A549 (cell line): Measurements from ENCODE around the gene MAP2K1. TPM values are rescaled to one million over a fixed set of nuclear protein-coding genes. Genes with fewer than 3 reads are reported as not detected.
A peak's percentile ranks its signal among the peaks of the same experiment; 100 is the strongest.

Source experiments
- ATAC-seq, 2 experiments: fragments of 200-7000 bp in 1 of 2; fragments of >200 bp in 1 of 2; cut with Nextera tagmentation in 1 of 2; cut with Tn5 transposase in 1 of 2; 3 replicates each; pipeline versions ENCODE4 v1.8.0 to v1.9.1; 2018 to 2020; ENCODE audit warnings: mild to moderate bottlenecking in 1 of 2, moderate library complexity in 1 of 2
- CTCF ChIA-PET: fragments of 300-600 bp; sonication (Branson Sonifier 250); formaldehyde crosslinking; extraction: SDS; loops from one replicate; lab custom pipeline; 2021; ENCODE audit warnings: antibody characterized with exemption, inconsistent platforms; lab: Yijun Ruan, JAX
- POLR2A ChIA-PET: fragments of 350-600 bp; formaldehyde crosslinking; extraction: SDS; loops from one replicate; lab custom pipeline; 2021; ENCODE audit warnings: antibody characterized with exemption, inconsistent platforms; lab: Yijun Ruan, JAX
- DNase-seq, 2 experiments: peaks; one replicate each; pipeline versions ENCODE4 v3.0.0 to v3.0.0-alpha.2; 2011 to 2016; ENCODE audit warnings: low read depth in 1 of 2, low spot score in 1 of 2
- FAIRE-seq: peaks from 2 replicates; lab custom pipeline; 2011; peaks lifted over from hg19 to GRCh38; lab: Jason Lieb, UNC
- H3K27ac ChIP-seq, 2 experiments: fragments of >200 bp; sonication (Bioruptor Twin); formaldehyde crosslinking; 3 replicates each; pipeline ENCODE4 v1.5.1; 2016 to 2017
- H3K4me1 ChIP-seq: fragments of >200 bp; sonication (Bioruptor Twin); formaldehyde crosslinking; 3 replicates; pipeline ENCODE4 v1.6.1; 2016
- H3K4me2 ChIP-seq: fragments of >200 bp; sonication (Bioruptor Twin); formaldehyde crosslinking; 3 replicates; pipeline ENCODE4 v1.6.1; 2016
- H3K4me3 ChIP-seq: fragments of >200 bp; sonication (Bioruptor Twin); formaldehyde crosslinking; 3 replicates; pipeline ENCODE4 v1.5.1; 2016
- H3K9me3 ChIP-seq: fragments of >200 bp; sonication (Bioruptor Twin); formaldehyde crosslinking; 3 replicates; pipeline ENCODE4 v1.6.1; 2016
- EHMT2 ChIP-seq: fragments of 200-600 bp; sonication (generic); IDR thresholded peaks from 2 replicates; pipeline ENCODE4 v1.6.1; 2016; ENCODE audit warnings: antibody characterized with exemption, low read depth, mild to moderate bottlenecking, moderate library complexity
- FOSB ChIP-seq: fragments of 250-450 bp; sonication (Bioruptor Pico); IDR thresholded peaks from 2 replicates; pipeline ENCODE4 v1.5.0; 2020; ENCODE audit warnings: mild to moderate bottlenecking, moderate library complexity
- FOSL2 ChIP-seq, 2 experiments: fragments of 450-650 bp in 1 of 2; fragments of >200 bp in 1 of 2; sonication (Bioruptor Twin) in 1 of 2; formaldehyde crosslinking; IDR thresholded peaks; 2 replicates each; pipeline versions ENCODE4 v1.5.0 to v1.6.1; 2016 to 2020; ENCODE audit warnings: mild to moderate bottlenecking in 1 of 2, moderate library complexity in 1 of 2
- HOXA7 ChIP-seq: fragments of 250-450 bp; sonication (Bioruptor Pico); IDR thresholded peaks from 2 replicates; pipeline ENCODE4 v1.5.0; 2020; ENCODE audit warnings: mild to moderate bottlenecking, moderate library complexity
- HOXB5 ChIP-seq: fragments of 250-450 bp; sonication (Bioruptor Pico); IDR thresholded peaks from 2 replicates; pipeline ENCODE4 v1.5.0; 2020; ENCODE audit warnings: mild to moderate bottlenecking, moderate library complexity
- JUN ChIP-seq, 2 experiments: fragments of >200 bp; sonication (Bioruptor Twin); formaldehyde crosslinking; IDR thresholded peaks; 2 replicates in 1 of 2; 3 replicates in 1 of 2; pipeline ENCODE4 v1.6.1; 2016 to 2017
- KDM5A ChIP-seq: fragments of 200-600 bp; sonication (generic); IDR thresholded peaks from 2 replicates; pipeline ENCODE4 v1.6.1; 2016; ENCODE audit warnings: antibody characterized with exemption, mild to moderate bottlenecking
- MAZ ChIP-seq: fragments of 150-350 bp; IDR thresholded peaks from 2 replicates; pipeline ENCODE4 v1.6.1; 2014; ENCODE audit warnings: antibody characterized with exemption, low read depth, low read length, borderline replicate concordance
- NFE2L2 ChIP-seq: fragments of 150-350 bp; conservative IDR thresholded peaks from 2 replicates; pipeline ENCODE4 v1.6.1; 2014; ENCODE audit warnings: low read length
- POLR2AphosphoS2 ChIP-seq: conservative IDR thresholded peaks from 2 replicates; pipeline ENCODE4 v1.6.1; 2012; ENCODE audit warnings: low read length, improper control_type of control experiment, inconsistent platforms
- RAD21 ChIP-seq, 2 experiments: fragments of >200 bp in 1 of 2; sonication (Bioruptor Twin) in 1 of 2; formaldehyde crosslinking in 1 of 2; IDR thresholded peaks in 1 of 2; conservative IDR thresholded peaks in 1 of 2; 2 replicates in 1 of 2; 3 replicates in 1 of 2; pipeline ENCODE4 v1.6.1; 2012 to 2018; ENCODE audit warnings: inconsistent platforms in 1 of 2
- RCOR1 ChIP-seq: fragments of 150-350 bp; IDR thresholded peaks from 2 replicates; pipeline ENCODE4 v1.6.1; 2014; ENCODE audit warnings: antibody characterized with exemption, low read length, low read depth
- SREBF2 ChIP-seq: fragments of 450-650 bp; IDR thresholded peaks from 2 replicates; pipeline ENCODE4 v1.6.1; 2014; ENCODE audit warnings: mild to moderate bottlenecking, moderate library complexity
- TFCP2L1 ChIP-seq: fragments of 250-450 bp; sonication (Bioruptor Pico); IDR thresholded peaks from 2 replicates; pipeline ENCODE4 v1.5.0; 2021; ENCODE audit warnings: mild to moderate bottlenecking
- TP53 ChIP-seq: fragments of 250-450 bp; sonication (Bioruptor Pico); IDR thresholded peaks from 2 replicates; pipeline ENCODE4 v1.5.0; 2021; ENCODE audit warnings: mild to moderate bottlenecking, moderate library complexity
- ZFP36 ChIP-seq: fragments of 450-650 bp; IDR thresholded peaks from 2 replicates; pipeline ENCODE4 v1.6.1; 2014; ENCODE audit warnings: borderline replicate concordance; ENCODE audit not compliant: partially characterized antibody
- ZSCAN20 ChIP-seq: fragments of 250-450 bp; sonication (Bioruptor Pico); IDR thresholded peaks from 2 replicates; pipeline ENCODE4 v1.8.0; 2022; ENCODE audit warnings: mild to moderate bottlenecking, moderate library complexity
- WGBS: methylation state at CpG from one replicate; pipeline ENCODE4 v1.1.6; 2017; ENCODE audit errors: missing lambda C conversion rate; 5-methylcytosine and 5-hydroxymethylcytosine counted together
- polyA plus RNA-seq, 4 experiments: library from polyadenylated mRNA; depleted of rRNA in 3 of 4; stranded (reverse); fragments of >200 nt; fragmentation: RNase III in 1 of 4; extraction: RNeasy Plus Mini Kit Qiagen cat#74134 plus additional on column Dnase treatment in 1 of 4; gene quantifications; 2 replicates in 3 of 4; 3 replicates in 1 of 4; pipeline ENCODE4 v1.2.3, GENCODE V29; 2011 to 2017
- TF ChIP-seq, protein P1 (sequence below): fragments of >200 bp; sonication (Bioruptor Twin); formaldehyde crosslinking; IDR thresholded peaks from 2 replicates; pipeline ENCODE4 v1.6.1; 2016
- TF ChIP-seq, protein P2 (sequence below): IDR thresholded peaks from 2 replicates; pipeline ENCODE4 v1.6.1; 2012; ENCODE audit warnings: low read depth, borderline replicate concordance
- TF ChIP-seq, protein P3 (sequence below): fragments of 250-450 bp; sonication (Bioruptor Pico); IDR thresholded peaks from 2 replicates; pipeline ENCODE4 v1.5.0; 2020; ENCODE audit warnings: low read depth, mild to moderate bottlenecking, moderate library complexity
- TF ChIP-seq, protein P4 (sequence below): fragments of 450-650 bp; IDR thresholded peaks from 2 replicates; pipeline ENCODE4 v1.6.1; 2014; ENCODE audit warnings: antibody characterized with exemption
- TF ChIP-seq, protein P5 (sequence below): fragments of 150-350 bp; IDR thresholded peaks from 2 replicates; pipeline ENCODE4 v1.6.1; 2014; ENCODE audit warnings: low read depth, mild to moderate bottlenecking, low read length
- TF ChIP-seq, protein P6 (sequence below): IDR thresholded peaks from 2 replicates; pipeline ENCODE4 v1.6.1; 2012

MAP2K1 gene
- polyA plus RNA-seq, 2 of the 4 experiments (the other 2 are of a cell fraction): 30.3 to 41.9 TPM

DNA sequence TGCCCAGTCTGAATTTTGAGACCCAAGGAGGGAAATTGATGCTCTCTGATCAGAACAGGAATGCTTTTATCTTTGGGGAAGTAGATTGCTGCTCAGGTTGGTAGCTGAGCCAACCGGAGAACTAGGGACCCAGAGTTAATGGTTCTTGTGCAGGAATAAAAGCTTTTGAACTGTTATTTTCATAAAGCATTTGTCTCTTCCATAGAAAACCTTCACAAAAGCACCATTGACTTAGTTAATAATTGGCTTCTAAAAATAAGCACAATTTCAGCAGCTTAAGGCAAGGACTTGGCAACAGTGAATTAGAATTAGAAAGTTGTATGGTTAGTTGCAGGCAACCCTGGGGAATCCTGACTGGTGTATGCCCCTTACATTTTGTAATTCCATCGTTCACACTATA lies 53.8 kb downstream of the MAP2K1 start:
- Histone ChIP-seq H3K4me3 (no peak overlapping the region), H3K4me2 (no peak overlapping the region), H3K27ac (no peak overlapping the region), H3K9me3 (no peaks in the 10 kb centered on the region), H3K4me1 (no peaks in the 10 kb centered on the region)
- no peak for ATAC-seq
- DNase-seq: no peak
- ChIA-PET CTCF (interaction anchor here (0.6 to 1.7 kb wide), 3 partner anchors 17 to 57 kb away, joined by 3 to 8 read pairs (median 6); partner anchors contain the start of gene SNAPC5), POLR2A (no interaction called here)
- no peak for FAIRE-seq
- TF ChIP-seq TP53 (CRISPR knock-in tag) (no peak), RAD21 (conservative IDR thresholded peaks at IDR 0.05 in 1 of 2, IDR thresholded peaks at IDR 0.05 in 1 of 2) (no peak), FOSB (CRISPR knock-in tag) (no peak), ZSCAN20 (CRISPR knock-in tag) (no peak), HOXB5 (no peak), HOXA7 (CRISPR knock-in tag) (no peak), JUN (IDR thresholded peaks at IDR 0.05) (no peak), KDM5A (no peak), FOSL2 (IDR thresholded peaks at IDR 0.05) (no peak), FOSL2 (CRISPR knock-in tag; IDR thresholded peaks at IDR 0.05) (no peak), MAZ (no peak), NFE2L2 (no peak)
- TF ChIP-seq, protein P1, sequence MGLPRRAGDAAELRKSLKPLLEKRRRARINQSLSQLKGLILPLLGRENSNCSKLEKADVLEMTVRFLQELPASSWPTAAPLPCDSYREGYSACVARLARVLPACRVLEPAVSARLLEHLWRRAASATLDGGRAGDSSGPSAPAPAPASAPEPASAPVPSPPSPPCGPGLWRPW: no peak
- TF ChIP-seq, protein P2, sequence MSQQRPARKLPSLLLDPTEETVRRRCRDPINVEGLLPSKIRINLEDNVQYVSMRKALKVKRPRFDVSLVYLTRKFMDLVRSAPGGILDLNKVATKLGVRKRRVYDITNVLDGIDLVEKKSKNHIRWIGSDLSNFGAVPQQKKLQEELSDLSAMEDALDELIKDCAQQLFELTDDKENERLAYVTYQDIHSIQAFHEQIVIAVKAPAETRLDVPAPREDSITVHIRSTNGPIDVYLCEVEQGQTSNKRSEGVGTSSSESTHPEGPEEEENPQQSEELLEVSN: no peak
- TF ChIP-seq, protein P3, sequence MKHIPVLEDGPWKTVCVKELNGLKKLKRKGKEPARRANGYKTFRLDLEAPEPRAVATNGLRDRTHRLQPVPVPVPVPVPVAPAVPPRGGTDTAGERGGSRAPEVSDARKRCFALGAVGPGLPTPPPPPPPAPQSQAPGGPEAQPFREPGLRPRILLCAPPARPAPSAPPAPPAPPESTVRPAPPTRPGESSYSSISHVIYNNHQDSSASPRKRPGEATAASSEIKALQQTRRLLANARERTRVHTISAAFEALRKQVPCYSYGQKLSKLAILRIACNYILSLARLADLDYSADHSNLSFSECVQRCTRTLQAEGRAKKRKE (CRISPR knock-in tag): no peak
- 83% methylated on average over 2 of the region's 2 CpGs for WGBS

DNA sequence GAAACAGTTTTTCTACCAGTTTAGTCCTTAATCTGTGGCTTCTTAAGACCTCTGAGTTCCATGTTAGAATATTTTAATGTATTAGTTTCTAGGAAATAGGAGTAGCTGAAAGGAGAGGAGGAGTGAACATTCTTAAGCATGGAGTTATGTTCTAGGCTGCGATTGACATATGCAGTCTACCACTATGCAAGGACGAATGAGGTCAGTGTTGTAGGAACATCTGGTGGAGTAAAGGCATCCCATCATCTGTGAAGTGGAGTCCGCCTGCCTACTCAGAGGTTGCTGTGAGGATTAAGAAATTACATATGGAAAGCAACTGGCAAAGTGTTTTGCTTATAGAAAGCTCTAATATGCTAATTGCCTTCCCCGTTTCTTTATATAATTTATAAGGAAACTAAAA lies 65.7 kb downstream of the MAP2K1 start:
- FAIRE-seq (no peak), DNase-seq (no peak), ATAC-seq (no peak)
- no peak overlapping the region for H3K4me3 ChIP-seq
- WGBS: 94% methylated on average over 4 of the region's 4 CpGs
- no peak for TF ChIP-seq EHMT2
- TF ChIP-seq FOSB (CRISPR knock-in tag): no peak
- no peak for TF ChIP-seq RCOR1
- TF ChIP-seq SREBF2: no peak
- no peak for TF ChIP-seq ZFP36
- POLR2A ChIA-PET: no interaction called here
- H3K27ac ChIP-seq: no peak overlapping the region
- CTCF ChIA-PET: no interaction called here
- no peak overlapping the region for H3K4me2 ChIP-seq
- peaks cover 17% of the 10 kb centered on the region; the same call in 2 of the 3 replicates for H3K4me1 ChIP-seq
- H3K9me3 ChIP-seq: no peaks in the 10 kb centered on the region

DNA sequence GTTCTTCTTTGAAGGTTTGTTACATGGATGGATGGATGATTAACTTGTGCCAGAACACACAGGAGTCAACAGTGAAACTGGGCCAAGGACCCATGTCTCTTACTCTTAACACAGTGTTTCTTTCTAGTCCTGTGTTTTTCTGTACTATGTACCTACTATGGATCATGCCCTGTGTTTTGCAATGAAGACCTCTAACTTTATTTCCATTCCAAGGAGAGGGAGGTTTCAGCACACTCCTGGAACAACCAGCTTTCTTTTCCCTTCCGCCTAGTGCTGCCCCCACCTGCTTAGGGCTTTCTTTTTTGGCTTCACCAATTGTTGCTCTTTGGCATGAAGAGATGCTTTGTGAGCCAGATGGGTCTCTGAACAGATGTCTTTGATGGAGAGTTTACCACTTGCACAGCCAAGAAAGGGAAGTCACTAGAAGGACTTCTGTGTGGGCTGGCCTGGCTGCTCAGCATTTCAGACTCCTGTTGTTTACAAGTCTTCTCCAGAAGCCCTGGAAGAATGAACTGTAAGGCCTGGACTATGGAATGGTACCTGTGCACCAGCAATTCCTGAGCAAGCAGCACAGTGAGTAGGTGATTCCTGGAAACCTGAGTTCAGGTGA lies 66.4 kb downstream of the MAP2K1 start:
- DNase-seq (no peak), ATAC-seq (peak in 1 of 2 experiments; percentile 32; a peak in 1 of 6 replicates), FAIRE-seq (no peak)
- 91% methylated on average over 1 of the region's 1 CpG for WGBS
- POLR2A ChIA-PET: no interaction called here
- H3K9me3 ChIP-seq: no peaks in the 10 kb centered on the region
- no peak overlapping the region for H3K4me3 ChIP-seq
- no peak for TF ChIP-seq POLR2AphosphoS2
- TF ChIP-seq KDM5A: no peak
- TF ChIP-seq TFCP2L1 (CRISPR knock-in tag): no peak
- TF ChIP-seq, protein P4, sequence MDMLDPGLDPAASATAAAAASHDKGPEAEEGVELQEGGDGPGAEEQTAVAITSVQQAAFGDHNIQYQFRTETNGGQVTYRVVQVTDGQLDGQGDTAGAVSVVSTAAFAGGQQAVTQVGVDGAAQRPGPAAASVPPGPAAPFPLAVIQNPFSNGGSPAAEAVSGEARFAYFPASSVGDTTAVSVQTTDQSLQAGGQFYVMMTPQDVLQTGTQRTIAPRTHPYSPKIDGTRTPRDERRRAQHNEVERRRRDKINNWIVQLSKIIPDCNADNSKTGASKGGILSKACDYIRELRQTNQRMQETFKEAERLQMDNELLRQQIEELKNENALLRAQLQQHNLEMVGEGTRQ: no peak
- TF ChIP-seq, protein P5, sequence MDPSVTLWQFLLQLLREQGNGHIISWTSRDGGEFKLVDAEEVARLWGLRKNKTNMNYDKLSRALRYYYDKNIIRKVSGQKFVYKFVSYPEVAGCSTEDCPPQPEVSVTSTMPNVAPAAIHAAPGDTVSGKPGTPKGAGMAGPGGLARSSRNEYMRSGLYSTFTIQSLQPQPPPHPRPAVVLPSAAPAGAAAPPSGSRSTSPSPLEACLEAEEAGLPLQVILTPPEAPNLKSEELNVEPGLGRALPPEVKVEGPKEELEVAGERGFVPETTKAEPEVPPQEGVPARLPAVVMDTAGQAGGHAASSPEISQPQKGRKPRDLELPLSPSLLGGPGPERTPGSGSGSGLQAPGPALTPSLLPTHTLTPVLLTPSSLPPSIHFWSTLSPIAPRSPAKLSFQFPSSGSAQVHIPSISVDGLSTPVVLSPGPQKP: no peak
- TF ChIP-seq, protein P6, sequence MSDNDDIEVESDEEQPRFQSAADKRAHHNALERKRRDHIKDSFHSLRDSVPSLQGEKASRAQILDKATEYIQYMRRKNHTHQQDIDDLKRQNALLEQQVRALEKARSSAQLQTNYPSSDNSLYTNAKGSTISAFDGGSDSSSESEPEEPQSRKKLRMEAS: no peak
- no peak overlapping the region for H3K27ac ChIP-seq
- CTCF ChIA-PET: interaction anchor here (1.4 kb wide), 1 partner anchor 45 kb away, joined by 4 read pairs; the partner anchor contains the start of gene SNAPC5
- H3K4me2 ChIP-seq: no peak overlapping the region
- H3K4me1 ChIP-seq: peaks cover 17% of the 10 kb centered on the region; the same call in 2 of the 3 replicates
